ENCODE results near the gene MFAP3.
"Not testable (repeated sequence)": the region's sequence is repeated elsewhere in the genome, so short reads cannot be mapped to it uniquely, and the experiment has no call there.

MFAP3 gene

DNA sequence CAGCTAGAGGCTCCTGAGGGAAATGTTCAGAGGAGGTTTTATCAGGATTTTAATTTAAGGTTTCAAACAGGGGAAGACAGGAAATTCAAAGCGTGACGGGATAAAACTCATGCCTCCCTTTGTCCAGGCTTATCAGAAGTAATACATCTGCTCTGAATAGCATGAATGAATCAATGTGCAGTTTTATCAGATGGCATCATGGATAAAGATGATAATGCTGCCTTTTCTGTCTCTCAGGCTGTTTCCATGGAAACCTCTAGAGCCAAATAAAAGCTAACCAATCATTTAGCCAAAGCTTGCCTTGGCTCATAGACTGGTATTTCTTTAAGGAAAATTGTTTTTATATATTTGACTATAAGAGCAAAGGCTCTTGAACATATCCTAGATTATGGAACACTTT is 16.4 kb downstream of the MFAP3 start:
- no peak for DNase-seq

DNA sequence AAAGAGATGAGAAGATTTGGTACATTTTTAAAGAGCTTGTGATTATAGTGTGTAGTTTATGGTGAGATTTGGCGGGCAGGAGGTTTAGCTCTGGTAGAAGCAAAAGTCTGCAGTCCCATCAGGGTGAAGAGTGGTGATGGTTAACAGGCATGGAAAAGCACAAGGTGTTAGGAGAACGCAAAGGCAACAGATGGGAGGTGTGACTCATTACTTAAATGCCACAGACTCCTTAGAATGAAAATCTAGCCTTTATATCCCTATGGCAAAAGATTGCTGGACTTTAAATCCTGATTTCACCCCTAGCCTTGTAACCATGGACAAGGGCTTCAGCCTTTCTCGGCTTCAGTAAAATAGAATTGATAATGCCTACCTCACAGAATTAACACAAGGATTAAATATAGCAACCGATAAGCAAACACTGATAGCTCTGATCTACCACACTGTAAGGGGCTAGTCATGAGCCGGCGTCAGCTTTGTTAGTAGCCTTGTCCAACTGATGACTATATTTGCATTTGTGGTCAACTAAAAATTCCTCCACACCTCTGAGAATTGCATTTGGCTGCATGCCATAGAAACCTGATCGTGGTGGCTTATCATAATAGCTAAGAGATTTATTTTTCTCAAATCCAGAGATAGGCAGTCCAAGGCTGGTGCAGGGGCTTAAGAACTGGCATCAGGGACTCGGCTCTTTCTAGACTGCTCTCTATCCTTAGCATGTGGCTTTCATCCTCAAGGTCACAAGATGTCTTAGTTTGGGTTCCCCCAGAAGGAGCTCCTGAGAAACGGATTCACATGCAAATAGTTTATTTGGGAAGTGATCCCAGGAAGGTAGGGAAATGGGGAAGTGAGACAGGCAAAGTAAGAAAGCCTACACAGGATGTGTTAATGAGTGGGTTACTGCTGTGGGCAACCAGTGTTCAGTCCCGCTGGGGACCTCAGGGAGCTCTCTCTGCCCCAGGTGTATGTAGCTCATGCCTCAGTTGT is 19.6 kb downstream of the MFAP3 start:
- DNase-seq, result no peak

DNA sequence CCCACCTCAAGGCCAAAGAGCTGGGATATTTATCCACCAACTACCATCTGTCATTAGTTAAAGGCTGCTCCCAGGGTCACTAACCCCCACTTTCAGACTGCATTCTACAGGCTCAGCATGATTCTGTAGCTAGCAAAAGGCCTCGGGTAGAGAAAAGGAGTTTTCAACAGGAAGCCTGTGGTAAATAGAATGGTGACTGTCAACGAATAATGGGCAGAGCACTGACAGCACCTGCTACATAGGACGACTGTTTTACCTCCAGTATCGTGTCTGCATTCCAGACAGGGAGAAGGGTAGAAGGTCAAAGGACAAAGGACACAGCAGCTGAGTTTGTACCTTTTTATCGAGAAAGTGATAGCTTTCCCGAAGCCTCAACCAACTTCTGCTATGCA is 20.3 kb downstream of the MFAP3 start:
- no peak for DNase-seq

DNA sequence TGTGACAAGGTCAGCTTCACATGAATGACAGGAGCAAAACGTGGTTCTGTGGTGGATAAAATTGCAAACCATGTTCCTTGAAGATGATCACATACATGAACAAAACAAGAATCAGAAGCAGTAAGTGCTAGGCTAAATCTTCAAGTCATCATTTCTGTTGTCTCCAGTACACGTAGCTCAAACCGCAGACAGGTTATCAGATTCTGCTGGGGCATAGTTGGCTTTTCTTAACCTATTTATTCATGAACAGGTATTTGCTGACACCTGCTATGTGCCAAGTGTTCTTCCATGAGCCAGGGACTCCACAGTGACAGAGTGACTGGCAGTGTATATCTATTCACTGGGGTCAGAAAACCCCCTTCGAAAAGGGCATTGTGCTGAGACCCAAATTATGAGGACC is 20.8 kb downstream of the MFAP3 start:
- no peak for DNase-seq

DNA sequence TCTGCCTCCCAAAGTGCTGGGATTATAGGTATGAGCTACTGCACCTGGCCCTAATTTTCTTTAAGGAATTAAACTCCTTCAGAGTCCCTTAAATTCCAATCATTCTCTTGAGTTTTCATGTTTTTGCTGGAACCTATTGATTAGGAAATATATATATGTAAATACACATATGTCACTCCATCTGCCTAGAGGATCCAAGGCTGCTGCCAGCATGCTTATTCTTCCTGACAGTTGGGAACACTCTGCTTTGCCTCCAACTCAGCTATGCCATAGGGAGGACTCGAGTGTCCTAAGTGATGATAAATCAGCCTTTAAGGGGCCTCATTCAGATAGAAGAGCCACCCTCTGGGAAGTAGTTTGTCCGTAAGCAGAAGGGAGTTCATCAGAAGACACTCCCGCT is 21.8 kb downstream of the MFAP3 start:
- DNase-seq, result no peak

DNA sequence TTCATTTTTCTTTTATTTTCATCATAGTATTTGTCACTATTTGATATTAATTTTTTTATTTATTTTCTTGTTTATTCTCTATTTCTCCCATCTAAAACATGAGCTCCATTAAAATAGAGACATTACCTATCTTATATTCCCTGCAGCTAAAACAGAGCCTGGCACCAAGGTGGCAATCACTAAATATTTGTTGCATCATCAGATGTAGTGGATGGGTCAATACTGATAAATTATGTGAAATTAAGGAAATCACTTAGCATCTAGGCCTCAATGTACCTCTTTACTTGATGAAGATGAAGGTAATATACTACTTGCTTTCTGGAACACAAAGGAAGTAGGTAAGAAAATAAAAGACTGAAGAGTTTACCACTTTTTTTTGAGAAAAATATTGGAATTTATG is 24.6 kb downstream of the MFAP3 start:
- no peak for DNase-seq

DNA sequence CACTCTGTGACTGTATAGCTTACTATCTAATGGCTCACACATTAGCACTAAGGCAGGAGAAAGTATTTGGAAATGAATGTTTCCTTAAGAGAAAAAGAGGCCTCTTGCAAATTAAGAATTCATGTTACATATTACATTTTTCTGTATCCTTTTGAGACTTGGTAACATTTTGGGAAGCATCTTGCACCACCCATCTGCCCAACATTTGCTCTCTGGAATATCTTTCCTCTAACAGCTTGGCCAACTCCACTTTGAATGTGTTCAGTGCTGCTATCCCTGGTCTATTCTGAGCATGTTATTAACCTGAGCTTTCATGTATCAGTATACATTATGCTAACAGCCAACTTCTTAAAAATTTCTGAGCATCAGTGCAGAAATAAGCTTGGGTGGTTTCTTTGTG is 27.2 kb downstream of the MFAP3 start:
- no peak for DNase-seq

DNA sequence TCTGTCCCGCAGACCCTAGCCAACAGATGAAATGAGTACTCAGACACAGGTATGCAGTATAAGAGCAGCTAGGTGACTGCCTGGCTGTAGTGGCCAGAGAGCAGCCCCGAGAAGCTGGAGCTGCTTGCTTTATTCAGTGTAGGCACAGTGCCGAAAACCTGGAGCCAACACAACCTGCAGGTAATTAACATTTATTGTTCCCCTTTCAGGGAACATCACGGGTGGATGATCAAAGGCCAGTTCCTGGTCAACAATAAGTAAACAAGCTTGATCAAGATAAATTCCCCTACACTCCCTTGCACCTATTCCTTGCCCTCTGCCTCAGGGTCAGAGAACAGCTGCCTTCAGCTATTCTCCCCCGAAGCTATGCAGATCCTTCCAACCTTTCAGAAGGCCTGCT is 31.1 kb downstream of the MFAP3 start:
- DNase-seq, result not testable (repeated sequence)

DNA sequence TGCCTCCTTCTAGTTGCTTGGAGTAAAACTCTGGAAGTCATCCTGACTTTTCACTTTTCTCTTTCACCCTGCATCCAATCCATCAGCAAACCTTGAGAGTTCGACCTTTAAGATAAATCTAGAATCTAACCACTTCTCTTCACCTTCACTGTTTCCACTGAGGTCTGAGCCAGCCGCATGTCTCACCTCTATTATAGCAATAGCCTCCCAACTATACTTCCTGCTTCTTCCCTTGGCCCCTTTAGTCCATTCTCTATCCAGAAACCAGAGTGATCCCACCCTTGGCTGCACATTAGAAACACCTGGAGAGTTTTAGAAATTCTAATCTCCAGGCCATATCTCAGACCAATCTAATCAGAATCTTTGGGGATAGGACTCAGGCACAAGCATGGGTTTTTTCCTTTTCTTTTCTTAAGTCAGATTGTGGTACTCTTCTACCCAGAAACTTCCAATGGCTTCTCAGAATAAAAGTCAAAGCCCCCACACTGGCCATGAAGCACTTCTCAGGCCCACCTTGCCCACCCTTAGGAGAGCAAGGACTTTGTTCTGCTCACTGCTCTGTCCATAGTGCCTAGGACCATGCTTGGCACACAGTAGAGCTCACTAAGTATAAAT is 33.1 kb downstream of the MFAP3 start:
- DNase-seq, result no peak

DNA sequence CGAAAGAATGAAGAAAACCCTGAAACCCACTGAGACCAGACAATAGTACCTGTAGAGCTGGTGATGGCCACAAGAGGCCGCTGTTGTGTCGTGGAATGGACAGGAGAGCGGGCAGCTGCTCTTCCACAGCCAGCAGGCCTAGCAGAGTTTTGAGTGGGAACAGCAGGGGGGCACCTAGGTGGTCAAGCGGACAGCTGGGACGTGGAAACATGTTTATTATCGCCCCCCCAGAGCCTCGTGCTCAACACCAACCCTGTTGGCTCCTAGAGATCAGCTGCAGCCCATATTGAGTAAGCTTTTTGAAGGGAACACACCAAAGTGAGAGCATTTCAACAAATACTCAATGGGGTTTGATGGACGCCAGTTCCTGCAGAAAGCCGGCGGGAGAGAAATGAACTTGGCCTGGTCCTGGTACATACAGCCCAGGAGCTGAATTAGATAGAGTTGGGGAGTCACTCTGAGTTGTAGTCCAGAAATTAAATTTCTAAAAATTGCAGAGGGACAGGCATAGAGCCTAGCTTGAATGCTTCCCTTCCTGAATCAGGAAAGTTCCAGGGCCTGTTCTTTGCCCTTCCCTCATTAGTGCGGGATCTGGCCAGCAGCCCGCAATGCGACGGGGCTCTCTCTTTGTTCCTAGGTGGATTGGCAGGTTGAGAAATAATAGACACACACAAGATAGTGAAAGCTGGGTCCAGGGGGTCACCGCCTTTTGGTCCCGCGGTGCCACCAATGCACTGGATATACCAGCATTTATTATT is 33.8 kb downstream of the MFAP3 start:
- no peak for DNase-seq

DNA sequence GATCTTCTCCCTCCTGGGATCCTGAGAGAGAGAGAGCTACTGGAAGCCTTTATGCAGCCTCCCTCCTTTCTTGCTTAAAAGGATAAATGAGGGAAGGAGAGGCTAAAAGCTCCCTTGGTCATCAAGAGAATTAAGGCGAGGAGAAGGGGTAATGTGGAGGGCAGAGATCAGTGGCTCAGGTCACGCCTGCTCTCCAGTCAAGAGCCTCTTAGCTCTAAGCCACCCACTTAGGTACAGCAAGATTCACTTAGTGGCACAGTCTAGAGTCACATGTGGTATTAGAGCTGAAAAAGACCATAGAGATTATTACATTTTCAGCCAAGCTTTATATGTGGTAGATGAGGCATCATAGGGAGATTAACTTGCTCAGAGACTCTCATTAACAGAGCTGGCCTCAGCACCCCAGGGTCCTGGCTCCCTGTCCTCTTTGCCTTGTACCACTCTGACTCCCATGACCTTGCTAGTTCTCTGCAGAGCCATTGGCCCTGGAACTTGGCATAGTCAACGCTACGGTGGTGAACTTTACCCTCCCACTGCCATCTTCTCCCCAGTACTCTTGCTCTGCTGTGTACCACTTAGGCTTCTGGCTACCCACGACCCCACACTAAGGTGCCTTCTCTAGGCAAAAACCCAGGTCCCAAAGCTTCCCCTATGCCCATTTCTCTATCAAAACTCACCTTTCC is 37.6 kb downstream of the MFAP3 start:
- DNase-seq, result no peak

DNA sequence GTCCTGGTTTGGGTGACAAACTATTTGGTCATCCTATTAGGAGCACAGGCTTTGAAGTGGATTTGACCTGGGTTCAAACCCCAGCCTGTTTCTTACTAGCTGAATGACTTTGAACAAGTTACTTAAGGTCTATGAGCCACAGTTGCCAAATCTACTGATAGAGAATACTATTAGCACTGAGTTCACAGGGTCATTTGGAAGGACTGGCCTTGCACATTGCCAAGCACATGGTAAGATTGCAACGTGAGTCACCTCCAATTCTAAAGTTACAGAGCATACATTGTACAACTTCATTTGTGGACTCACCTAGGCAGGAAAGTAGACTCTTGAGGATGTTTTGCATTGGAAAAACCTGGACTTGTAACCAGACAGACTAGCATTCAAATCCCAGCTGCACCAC is 38.9 kb downstream of the MFAP3 start:
- no peak for DNase-seq

DNA sequence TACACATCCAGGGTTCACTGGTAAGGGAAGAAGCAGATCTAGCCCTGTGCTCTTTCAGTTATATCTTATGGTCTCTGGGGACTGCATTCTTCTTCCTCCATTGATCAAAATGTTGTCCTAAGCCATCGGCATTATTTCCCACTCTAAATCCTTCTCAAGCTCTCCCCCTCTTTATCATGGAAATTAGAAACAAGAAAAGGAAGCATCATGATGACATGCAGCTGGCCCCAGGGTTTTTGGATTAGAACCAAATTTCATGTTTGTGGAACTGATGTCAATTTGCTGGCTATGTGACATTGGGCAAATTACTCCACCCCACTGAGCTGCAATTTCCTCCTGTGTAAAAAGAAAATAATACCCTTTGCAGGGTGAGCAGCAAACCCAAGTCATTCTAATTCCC is 39.5 kb downstream of the MFAP3 start:
- no peak for DNase-seq

DNA sequence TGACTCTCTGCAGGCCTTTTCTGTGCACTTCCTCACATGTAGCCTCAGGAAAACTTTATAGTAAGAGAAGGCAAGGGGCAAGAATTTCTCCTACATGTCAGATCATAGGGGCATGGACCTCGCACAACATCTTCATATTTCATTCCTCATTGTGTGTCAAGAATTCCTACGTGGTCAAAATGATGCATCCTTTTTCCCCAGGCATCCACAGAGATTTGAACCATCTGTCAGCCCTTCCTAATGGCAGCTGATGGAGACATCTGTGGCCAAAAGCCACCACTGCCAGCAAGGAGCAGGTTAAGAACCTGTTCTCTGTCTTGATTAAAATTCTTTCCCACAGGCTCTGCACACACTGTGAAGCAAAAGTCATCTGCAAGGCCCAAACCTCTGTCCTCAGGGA is 42.5 kb downstream of the MFAP3 start:
- DNase-seq, result no peak

DNA sequence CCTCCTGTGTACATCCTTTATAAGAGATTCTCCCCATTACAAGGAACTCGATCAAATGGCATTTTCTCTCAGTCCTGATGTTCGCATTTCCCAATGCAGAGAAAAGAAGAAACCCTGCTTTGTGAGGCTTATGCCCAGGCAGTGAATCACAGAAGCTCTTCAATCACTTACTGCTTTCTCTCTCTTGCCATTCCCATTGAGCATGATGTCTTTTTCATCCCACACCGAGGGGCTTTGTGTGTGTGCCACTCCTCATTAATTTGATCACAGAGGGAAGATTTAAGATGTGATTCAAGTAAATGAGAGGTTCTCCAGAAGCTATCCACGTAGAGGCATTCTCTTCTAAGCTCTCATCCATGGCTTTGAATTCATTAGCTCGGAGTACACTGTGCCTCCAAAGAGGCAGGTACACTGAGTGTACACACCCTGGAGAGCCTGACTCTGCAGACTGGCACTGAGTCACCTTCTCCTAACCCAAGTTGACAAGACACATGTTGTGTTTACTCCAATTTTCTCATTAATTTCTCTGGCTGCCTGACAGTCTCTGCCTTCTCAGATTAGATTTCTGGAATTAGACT is 45.4 kb downstream of the MFAP3 start:
- DNase-seq, result no peak

DNA sequence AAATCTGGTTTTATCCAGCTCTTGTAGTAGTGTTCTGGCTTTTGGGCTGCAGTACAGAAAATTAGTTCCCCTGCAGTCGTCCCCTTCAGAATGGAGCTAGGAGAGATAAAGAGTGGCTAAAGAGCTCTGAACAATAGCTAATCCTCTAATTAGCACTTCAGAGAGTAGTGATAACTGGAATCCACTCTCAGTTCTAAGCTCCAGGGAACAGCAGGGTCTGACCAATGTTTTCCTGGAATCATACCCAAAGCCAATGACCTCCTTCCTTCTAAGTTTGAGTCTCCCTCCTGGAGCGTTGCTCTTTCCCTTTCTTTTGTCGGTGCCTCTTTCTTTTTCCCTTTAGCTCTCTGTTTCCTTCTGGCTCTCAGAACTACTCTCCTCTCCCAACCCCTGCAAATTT is 47.4 kb downstream of the MFAP3 start:
- DNase-seq, result no peak

DNA sequence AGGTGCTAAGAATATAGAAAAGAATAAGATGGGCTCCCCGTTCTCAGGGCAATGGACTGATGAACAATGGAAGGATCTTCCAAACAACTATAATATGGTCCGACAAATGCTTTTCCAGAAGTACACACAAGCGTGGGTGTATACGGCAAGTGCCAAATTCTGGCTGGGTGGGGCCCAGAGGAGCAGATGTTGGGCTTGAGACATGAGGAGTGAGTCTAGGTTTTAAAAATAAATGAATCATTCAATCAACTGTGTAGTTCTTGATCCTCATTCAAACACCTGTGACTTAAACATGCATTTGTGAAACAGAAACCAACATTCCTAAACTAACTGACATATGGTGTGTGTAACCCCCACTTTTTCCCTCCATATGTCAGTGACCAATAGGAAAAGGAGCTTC is 47.9 kb downstream of the MFAP3 start:
- no peak for DNase-seq

DNA sequence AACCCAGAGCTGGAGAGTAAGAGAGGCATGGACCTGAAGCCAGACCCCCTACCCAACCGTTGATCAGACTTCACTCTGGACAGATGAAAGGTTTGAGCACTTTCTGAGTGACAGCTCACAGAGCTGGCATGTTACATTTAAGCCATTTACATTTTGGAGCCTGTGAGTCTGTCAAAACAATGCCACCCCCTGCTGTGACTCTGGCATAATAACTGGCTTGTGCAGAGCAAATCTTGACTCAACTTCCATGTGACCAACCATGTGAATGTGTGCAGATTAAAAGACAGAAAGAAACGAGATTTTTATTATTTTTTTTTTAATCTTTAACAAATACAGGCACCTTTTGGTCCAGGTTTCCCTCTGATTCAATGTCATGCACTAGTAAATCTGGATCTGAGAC is 48.5 kb downstream of the MFAP3 start:
- no peak for DNase-seq

DNA sequence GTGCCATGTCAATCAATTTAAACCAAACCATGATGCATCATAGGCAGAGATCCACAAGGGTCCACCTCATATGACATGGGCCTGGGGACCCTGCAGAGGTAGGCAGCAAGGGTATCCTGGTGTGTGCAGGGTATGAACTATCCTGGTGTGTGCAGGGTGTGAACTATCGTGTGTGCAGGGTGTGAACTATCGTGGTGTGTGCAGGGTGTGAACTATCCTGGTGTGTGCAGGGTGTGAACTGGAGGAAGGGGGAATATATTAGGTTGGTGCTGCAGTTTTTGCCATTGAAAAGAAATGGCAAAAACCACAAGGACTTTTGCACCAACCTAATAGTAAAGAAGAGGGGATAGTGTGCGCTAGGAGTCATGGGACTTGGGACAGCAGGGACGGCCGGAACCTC is 50.0 kb downstream of the MFAP3 start:
- DNase-seq, result no peak

DNA sequence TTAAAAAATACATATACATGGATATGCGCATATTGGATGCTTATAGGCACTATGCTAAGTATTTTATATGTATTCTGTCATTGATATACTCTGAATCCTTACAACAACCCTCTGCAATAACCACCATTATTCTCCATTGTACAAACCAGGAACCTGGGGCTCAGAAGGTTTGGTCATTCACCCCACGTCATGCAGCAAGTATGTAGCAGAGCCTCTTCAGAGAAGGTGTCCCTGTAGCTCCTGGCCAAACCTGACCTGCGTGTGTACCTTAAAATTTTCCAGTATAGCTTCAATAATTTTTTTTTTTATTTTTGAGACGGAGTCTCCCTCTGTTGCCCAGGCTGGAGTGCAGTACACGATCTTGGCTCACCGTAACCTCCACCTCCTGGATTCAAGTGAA is 51.9 kb downstream of the MFAP3 start:
- DNase-seq, result no peak

DNA sequence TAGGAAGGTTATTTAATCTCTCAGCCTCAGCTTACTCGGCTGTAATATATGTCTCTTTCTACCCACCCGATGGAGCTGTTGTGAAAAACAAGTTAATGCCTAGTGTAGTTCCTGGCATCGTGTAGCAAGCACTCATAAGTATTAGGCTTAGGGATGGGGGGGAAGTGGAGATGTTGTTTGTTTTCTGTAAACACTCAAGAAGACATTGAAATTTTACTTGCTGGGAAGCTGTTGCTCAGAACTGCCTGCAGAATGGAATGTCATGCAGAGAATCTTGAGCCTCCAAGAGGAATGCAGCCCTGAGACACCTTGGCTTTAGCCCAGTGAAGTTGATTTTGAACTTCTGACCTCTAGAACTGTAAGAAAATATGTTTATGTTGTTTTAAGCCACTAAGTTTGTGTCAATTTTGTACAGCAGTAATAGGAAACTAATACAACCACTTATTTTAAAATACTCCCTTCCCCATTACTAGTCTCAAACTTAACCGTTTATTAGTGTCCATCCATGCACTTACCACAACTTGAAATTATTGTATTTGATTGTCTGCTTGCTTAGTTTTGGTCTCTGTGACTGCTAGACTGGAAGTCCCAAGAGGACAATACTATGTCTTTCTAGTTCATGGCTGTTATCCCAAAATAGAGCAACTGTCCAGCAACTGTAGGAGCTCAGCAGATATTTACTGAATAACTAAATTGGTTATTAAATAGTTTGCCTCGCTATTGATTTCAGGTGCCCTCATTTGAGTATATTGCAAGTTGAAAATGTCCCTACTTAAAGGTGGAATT is 53.8 kb downstream of the MFAP3 start:
- no peak for DNase-seq

DNA sequence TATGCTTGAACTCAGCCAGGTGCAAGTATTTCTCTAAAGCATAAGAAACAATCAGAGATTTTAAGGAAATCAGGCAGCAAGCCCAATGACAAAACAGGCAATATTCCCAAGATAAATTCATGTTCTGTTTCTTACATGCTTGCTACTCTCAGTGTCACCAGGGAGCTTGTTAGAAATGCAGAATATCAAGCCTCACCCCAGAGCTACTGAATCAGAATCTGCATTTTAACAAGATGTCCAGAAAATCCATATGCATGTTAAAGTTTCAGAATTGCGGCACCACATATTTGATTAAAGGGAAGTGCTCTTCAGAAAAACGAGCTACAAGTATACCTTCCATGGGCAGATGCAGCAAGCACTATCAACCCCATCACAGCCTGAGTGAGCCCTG is 54.4 kb downstream of the MFAP3 start:
- DNase-seq, result no peak

Data from SIG-M5 (cell line).